GM12865 (cell line): ENCODE measurements around the gene ZNF286A.

ENCODE experiments used
- DNase-seq: peaks from one replicate; pipeline ENCODE4 v3.0.0; 2010; ENCODE audit warnings: low read depth
- H3K4me3 ChIP-seq: 2 replicates; pipeline ENCODE4 v1.5.1; 2011; ENCODE audit warnings: mild to moderate bottlenecking, low read depth, low read length, control low read depth
- TF ChIP-seq, protein P1 (sequence below): IDR thresholded peaks from 2 replicates; pipeline ENCODE4 v1.5.1; 2011; ENCODE audit warnings: low read length, control low read depth, low read depth, inconsistent platforms; ENCODE audit not compliant: insufficient read depth; ENCODE audit errors: missing control alignments

ZNF286A gene

DNA sequence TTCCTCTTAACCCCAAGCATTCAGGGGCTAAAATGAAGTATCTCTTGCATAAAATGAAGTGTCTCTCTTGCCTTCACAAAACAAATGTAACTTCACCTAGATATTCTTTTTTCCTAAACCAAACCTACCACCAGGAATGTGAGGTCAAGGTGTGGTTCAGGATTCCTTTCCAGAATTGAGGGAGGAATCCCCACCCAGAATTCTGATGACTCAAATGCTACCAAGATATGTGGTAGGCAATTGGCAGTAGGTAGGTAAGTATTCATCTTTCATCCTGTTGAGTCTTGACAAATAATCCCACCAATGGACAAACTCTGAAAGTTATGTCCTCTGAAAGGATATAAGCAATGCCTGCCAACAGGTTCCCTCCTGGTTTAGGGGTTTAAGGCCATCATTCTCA lies 41.7 kb upstream of the ZNF286A start:
- no peak overlapping the region for H3K4me3 ChIP-seq
- no peak for DNase-seq
- TF ChIP-seq, protein P1, sequence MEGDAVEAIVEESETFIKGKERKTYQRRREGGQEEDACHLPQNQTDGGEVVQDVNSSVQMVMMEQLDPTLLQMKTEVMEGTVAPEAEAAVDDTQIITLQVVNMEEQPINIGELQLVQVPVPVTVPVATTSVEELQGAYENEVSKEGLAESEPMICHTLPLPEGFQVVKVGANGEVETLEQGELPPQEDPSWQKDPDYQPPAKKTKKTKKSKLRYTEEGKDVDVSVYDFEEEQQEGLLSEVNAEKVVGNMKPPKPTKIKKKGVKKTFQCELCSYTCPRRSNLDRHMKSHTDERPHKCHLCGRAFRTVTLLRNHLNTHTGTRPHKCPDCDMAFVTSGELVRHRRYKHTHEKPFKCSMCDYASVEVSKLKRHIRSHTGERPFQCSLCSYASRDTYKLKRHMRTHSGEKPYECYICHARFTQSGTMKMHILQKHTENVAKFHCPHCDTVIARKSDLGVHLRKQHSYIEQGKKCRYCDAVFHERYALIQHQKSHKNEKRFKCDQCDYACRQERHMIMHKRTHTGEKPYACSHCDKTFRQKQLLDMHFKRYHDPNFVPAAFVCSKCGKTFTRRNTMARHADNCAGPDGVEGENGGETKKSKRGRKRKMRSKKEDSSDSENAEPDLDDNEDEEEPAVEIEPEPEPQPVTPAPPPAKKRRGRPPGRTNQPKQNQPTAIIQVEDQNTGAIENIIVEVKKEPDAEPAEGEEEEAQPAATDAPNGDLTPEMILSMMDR: no peak

DNA sequence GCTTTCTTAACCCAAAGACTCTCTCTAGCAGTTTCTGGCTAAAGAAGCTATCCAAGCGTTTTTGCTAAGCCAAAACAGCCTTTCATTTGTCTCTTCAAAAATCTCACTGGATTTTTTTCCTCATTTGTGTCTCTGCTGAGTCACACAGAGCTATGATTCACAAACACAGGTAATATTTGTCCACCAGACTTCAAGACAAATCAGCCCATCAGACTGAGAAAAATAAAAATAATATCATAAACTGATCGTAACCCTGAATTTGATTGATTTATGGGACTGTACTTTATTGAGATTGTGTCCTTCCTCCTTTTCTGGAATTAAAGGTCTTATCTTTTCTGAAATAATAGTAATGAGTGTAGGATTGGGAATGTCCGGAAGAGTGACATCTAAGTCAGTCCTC lies 41.3 kb upstream of the ZNF286A start:
- H3K4me3 ChIP-seq: no peak overlapping the region
- TF ChIP-seq, protein P1: no peak

DNA sequence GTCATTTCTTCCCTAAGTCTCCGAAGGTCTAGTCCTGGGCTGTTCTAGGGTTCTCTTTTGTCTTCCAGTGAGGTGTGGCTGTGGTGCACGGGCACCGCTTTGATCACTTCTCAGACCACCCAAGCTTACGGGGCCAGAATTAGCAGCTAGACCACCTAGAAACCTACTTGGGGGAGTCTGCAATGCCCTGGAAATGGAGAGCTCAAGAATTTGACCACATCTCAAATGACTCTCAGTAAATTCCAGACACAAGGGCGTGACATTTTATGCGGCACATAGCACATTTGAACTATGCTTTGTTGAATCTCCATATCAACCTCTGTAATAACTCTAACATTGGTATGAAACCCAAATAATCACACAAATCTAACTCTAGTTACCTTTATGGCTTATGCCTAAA lies 40.3 kb upstream of the ZNF286A start:
- H3K4me3 ChIP-seq: no peak overlapping the region
- TF ChIP-seq, protein P1: no peak
- no peak for DNase-seq

More for the DNA sequence above, 41.3 kb upstream of the ZNF286A start:
- no peak for DNase-seq

DNA sequence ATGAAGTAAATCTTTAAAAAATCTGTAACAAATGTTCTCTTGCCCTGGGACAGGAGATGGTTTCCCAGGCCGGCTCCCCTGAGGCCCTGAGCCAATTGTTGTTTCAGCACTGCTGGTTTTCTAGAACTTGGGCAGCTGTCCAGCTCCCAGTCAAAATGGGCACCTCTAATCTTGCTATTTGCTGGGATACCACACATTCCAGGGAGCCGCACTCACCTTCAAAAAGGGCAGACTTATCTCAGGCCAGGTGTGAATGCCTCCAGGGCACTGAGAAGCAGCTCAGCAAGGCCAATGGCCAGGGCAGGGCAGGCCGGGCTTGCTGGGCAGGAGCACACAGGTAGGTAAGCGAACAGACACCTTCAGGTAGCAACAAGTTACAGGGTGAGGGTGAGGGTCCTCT lies 39.9 kb upstream of the ZNF286A start:
- DNase-seq: no peak
- TF ChIP-seq, protein P1: no peak
- no peak overlapping the region for H3K4me3 ChIP-seq

DNA sequence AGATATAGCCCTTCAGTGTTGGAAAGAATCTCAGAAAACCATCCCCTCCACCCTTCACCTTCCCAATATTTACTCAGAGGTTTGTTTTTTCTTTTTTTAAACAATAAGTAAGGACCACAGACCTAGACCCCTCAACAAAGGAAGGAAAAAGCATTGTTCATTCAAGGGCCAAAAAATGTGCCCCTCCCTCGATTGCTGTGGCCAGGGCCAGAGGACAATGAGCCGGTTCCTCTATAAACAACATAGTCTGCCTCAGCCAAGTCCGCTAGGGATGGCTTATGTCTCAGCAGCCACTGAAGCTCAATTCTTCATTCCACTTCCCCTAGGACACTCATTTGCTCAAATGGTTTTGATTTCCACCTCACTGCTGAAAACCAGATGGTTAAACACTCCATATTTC lies 39.5 kb upstream of the ZNF286A start:
- DNase-seq: no peak
- TF ChIP-seq, protein P1: no peak
- no peak overlapping the region for H3K4me3 ChIP-seq

DNA sequence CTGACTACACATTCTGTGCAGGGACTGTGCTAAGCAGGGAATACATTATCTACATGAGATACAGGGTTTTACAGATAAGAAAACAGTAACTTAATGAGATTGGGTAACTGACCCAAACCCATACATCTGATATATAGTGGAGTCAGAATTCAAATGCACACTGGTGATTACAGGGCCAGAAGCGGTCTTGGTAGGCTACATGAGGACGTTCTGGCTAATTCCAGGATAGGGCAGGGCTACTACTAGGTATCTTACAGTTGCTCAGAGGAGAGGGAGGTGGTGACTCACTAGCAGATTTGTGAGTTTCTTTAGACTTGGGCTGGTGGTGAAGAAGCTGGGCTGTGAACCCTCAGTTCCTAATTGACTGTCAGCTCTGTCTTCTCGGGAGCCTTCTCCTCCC lies 36.9 kb upstream of the ZNF286A start:
- TF ChIP-seq, protein P1: no peak
- H3K4me3 ChIP-seq: no peak overlapping the region
- no peak for DNase-seq

DNA sequence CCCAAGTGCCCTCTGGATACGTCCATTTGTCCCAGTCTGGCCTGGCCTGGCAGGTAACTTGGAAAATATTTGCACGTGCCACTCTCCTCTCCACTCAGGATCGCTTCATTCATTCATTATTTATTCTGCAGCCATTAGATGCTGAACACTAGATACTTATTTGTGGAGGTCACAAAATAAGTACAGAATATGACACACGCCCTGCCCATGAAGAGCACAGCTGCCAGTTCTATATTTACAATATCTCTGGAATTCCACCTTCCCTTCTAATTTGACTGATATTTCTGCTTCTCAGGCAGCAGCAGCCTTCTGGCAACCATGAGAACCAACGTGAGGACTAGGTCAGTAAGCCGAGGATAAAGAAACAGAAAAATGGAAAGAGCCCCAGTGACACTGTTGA lies 36.4 kb upstream of the ZNF286A start:
- no peak for DNase-seq
- TF ChIP-seq, protein P1: no peak
- no peak overlapping the region for H3K4me3 ChIP-seq
